SK-N-SH treated with all-trans-retinoic acid at 6 μM for 48 hours (cell line): ENCODE data around the gene RNF224.

Experiments used
- ATAC-seq: fragments of 200-7000 bp; cut with Tn5 transposase; 3 replicates; pipeline ENCODE4 v1.9.1; 2020; ENCODE audit warnings: mild to moderate bottlenecking, moderate library complexity
- ESRRG ChIP-seq: fragments of 250-450 bp; sonication (Bioruptor Pico); IDR thresholded peaks from 2 replicates; pipeline ENCODE4 v1.6.1; 2021; ENCODE audit warnings: mild to moderate bottlenecking
- GLIS3 ChIP-seq: fragments of 250-450 bp; sonication (Bioruptor Pico); IDR thresholded peaks from 2 replicates; pipeline ENCODE4 v1.5.0; 2020; ENCODE audit warnings: mild to moderate bottlenecking, moderate library complexity
- ISL1 ChIP-seq: fragments of 250-450 bp; sonication (Bioruptor Pico); IDR thresholded peaks from 2 replicates; pipeline ENCODE4 v2.1.2; 2022; ENCODE audit warnings: mild to moderate bottlenecking, moderate library complexity
- OSR1 ChIP-seq: fragments of 250-450 bp; sonication (Bioruptor Pico); IDR thresholded peaks from 2 replicates; pipeline ENCODE4 v1.8.0; 2022; ENCODE audit warnings: moderate library complexity, mild to moderate bottlenecking, inconsistent platforms
- POU6F1 ChIP-seq: fragments of 250-450 bp; sonication (Bioruptor Pico); IDR thresholded peaks from 2 replicates; pipeline ENCODE4 v1.8.0; 2021; ENCODE audit warnings: low read depth, mild to moderate bottlenecking, moderate library complexity, borderline replicate concordance
- SNAI2 ChIP-seq: fragments of 250-450 bp; sonication (Bioruptor Pico); IDR thresholded peaks from 2 replicates; pipeline ENCODE4 v1.5.0; 2020; ENCODE audit warnings: mild to moderate bottlenecking, moderate library complexity
- TOX ChIP-seq: fragments of 250-450 bp; sonication (Bioruptor Pico); IDR thresholded peaks from 2 replicates; pipeline ENCODE4 v1.8.0; 2021; ENCODE audit warnings: mild to moderate bottlenecking, moderate library complexity, borderline replicate concordance
- TSHZ2 ChIP-seq: fragments of 250-450 bp; sonication (Bioruptor Pico); IDR thresholded peaks from 2 replicates; pipeline ENCODE4 v1.5.0; 2020; ENCODE audit warnings: mild to moderate bottlenecking, moderate library complexity
- ZC3H10 ChIP-seq: fragments of 250-450 bp; sonication (Bioruptor Pico); IDR thresholded peaks from 2 replicates; pipeline ENCODE4 v1.5.1; 2021; ENCODE audit warnings: mild to moderate bottlenecking, moderate library complexity
- ZFP3 ChIP-seq: fragments of 250-450 bp; sonication (Bioruptor Pico); IDR thresholded peaks from 2 replicates; pipeline ENCODE4 v1.5.0; 2020; ENCODE audit warnings: mild to moderate bottlenecking, moderate library complexity
- ZNF70 ChIP-seq: fragments of 450-650 bp; formaldehyde crosslinking; IDR thresholded peaks from 2 replicates; pipeline ENCODE4 v1.5.0; 2020; ENCODE audit warnings: mild to moderate bottlenecking, moderate library complexity
- TF ChIP-seq, protein P1 (sequence below): fragments of 250-450 bp; sonication (Bioruptor Pico); IDR thresholded peaks from 2 replicates; pipeline ENCODE4 v1.8.0; 2020; ENCODE audit warnings: mild to moderate bottlenecking, moderate library complexity, borderline replicate concordance
- TF ChIP-seq, protein P2 (sequence below): fragments of 250-450 bp; sonication (Bioruptor Pico); IDR thresholded peaks from 2 replicates; pipeline ENCODE4 v1.5.1; 2021; ENCODE audit warnings: mild to moderate bottlenecking, moderate library complexity
- TF ChIP-seq, protein P3 (sequence below): fragments of 250-450 bp; sonication (Bioruptor Pico); IDR thresholded peaks from 2 replicates; pipeline ENCODE4 v1.5.1; 2020; ENCODE audit warnings: low read depth, mild to moderate bottlenecking, moderate library complexity

The RNF224 gene

GRCh38 chr9:137222190-137223077, 4.9 kb upstream of the RNF224 start, which contains the start of gene RNF208:
Gene RNF208 (minus strand): TSS chr9:137222240. CDS start chr9:137221212, 1,028 bp downstream.
- ATAC-seq, result peak; percentile 7
- TF ChIP-seq, protein P1, sequence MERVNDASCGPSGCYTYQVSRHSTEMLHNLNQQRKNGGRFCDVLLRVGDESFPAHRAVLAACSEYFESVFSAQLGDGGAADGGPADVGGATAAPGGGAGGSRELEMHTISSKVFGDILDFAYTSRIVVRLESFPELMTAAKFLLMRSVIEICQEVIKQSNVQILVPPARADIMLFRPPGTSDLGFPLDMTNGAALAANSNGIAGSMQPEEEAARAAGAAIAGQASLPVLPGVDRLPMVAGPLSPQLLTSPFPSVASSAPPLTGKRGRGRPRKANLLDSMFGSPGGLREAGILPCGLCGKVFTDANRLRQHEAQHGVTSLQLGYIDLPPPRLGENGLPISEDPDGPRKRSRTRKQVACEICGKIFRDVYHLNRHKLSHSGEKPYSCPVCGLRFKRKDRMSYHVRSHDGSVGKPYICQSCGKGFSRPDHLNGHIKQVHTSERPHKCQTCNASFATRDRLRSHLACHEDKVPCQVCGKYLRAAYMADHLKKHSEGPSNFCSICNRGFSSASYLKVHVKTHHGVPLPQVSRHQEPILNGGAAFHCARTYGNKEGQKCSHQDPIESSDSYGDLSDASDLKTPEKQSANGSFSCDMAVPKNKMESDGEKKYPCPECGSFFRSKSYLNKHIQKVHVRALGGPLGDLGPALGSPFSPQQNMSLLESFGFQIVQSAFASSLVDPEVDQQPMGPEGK (CRISPR knock-in tag), result no peak
- TF ChIP-seq ZNF70 (no peak), ZC3H10 (CRISPR knock-in tag) (no peak), OSR1 (CRISPR knock-in tag) (no peak), POU6F1 (no peak)

DNA sequence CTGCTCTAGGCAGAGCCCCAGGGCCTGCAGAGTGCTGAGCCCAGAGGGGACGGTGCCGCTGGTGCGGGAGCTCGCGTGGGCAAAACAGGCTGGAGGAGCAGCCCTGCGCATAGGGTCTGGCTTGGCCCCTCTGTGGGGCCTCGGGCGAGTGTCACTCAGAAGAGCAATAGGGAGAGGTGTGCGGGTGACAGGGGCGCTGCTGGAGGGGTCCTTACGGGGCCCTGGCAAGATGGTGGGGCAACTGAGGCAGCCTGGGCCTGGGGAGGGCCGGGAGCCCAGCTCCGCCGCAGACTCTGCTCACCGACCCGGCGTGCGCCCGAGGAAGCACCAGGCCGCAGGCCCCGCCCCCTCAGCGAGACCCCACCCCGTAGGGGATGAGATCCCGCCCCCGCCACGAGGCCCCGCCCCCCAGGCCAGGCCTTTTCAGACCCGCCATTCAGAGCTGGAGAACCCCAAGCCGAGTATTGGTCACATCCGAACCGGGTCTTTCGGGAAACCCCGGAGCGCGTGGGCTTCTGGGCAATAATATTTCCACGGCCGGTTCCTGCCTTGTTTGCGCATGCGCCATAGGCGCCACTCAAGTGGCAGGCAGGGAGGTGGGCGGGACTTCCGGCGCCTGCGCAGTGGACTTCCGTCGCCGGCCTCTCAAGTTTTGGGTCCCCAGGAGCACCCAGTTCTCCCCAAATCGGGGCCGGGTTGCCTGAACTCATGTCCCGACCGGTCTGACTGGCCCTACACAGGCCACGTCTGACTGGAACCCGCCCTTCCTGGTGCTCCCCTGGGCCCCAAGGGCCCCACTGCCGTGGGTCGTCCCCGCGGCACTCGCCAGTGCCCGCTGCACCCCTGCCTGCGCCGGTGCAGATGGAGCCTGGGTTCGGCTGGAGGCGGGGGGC, 4.0 kb upstream of the RNF224 start:
- TF ChIP-seq SNAI2 (CRISPR knock-in tag), result no peak
- TF ChIP-seq, protein P1 (CRISPR knock-in tag), result no peak
- TF ChIP-seq GLIS3 (CRISPR knock-in tag), result 0 out of 2 replicates have a peak, but pooled peaks have one; percentile 19
- TF ChIP-seq TOX (CRISPR knock-in tag), result no peak
- TF ChIP-seq, protein P2, sequence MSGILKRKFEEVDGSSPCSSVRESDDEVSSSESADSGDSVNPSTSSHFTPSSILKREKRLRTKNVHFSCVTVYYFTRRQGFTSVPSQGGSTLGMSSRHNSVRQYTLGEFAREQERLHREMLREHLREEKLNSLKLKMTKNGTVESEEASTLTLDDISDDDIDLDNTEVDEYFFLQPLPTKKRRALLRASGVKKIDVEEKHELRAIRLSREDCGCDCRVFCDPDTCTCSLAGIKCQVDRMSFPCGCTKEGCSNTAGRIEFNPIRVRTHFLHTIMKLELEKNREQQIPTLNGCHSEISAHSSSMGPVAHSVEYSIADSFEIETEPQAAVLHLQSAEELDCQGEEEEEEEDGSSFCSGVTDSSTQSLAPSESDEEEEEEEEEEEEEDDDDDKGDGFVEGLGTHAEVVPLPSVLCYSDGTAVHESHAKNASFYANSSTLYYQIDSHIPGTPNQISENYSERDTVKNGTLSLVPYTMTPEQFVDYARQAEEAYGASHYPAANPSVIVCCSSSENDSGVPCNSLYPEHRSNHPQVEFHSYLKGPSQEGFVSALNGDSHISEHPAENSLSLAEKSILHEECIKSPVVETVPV (CRISPR knock-in tag), result no peak
- TF ChIP-seq ZNF70, result no peak
- ATAC-seq, result peak; percentile 78

DNA sequence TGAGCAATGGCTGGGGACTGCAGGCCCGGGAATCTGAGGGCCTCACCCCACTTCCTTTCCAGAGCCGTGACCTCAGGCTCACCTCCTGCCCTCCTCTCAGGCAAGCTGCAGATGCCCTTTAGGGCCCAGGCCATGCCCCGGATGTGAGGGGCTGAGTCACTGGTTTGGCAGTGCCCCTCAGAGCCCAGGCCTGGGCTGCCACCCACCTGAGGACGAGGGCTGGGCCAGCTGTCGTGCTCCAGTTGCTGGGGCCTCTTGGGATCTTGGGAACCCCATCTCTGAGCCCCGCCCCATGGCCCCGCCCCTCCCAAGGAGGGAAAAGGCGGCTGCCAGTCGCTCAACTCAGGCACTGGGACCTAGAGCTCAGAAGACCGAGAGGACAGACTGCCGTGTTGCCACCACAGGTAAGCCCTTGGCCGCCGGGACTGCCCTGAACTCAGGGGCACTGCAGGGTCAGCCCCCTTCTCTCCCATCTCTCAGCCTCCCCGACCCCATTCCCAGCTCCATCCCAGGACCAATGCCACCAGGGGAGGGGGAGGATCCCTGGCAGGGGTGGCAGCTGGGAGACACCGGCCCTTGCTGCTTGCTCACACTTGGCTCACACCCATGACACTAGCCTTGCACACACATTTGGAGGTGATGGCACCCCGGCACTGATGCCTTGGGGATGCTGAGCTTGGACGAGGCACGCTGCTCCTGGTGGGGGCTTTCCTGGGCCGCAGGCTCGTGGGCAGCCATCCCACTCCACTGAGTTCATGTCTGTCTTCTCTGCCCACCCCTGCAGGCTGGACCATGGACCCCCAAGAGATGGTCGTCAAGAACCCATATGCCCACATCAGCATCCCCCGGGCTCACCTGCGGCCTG, 2.2 kb upstream of the RNF224 start, which contains the start of gene CYSRT1:
Gene CYSRT1 (plus strand): TSS at position 345 of the 865 bp plus-strand sequence. CDS start 448 bp downstream, at position 793.
- TF ChIP-seq SNAI2 (CRISPR knock-in tag) (no peak), OSR1 (CRISPR knock-in tag) (no peak), ZFP3 (CRISPR knock-in tag) (no peak), ESRRG (CRISPR knock-in tag) (no peak), ISL1 (CRISPR knock-in tag) (no peak), TSHZ2 (no peak)
- TF ChIP-seq, protein P2 (CRISPR knock-in tag), result no peak
- TF ChIP-seq, protein P1 (CRISPR knock-in tag), result no peak
- TF ChIP-seq, protein P3, sequence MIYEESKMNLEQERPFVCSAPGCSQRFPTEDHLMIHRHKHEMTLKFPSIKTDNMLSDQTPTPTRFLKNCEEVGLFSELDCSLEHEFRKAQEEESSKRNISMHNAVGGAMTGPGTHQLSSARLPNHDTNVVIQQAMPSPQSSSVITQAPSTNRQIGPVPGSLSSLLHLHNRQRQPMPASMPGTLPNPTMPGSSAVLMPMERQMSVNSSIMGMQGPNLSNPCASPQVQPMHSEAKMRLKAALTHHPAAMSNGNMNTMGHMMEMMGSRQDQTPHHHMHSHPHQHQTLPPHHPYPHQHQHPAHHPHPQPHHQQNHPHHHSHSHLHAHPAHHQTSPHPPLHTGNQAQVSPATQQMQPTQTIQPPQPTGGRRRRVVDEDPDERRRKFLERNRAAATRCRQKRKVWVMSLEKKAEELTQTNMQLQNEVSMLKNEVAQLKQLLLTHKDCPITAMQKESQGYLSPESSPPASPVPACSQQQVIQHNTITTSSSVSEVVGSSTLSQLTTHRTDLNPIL (CRISPR knock-in tag), result no peak
- ATAC-seq, result no peak
